GM19099 (cell line): ENCODE results near the gene ETS2.

Experiments used
- POLR2A ChIP-seq: IDR thresholded peaks from 3 replicates; pipeline ENCODE4 v1.6.1; 2011; ENCODE audit warnings: low read depth; ENCODE audit not compliant: insufficient read length; ENCODE audit errors: extremely low read depth

Gene ETS2

DNA sequence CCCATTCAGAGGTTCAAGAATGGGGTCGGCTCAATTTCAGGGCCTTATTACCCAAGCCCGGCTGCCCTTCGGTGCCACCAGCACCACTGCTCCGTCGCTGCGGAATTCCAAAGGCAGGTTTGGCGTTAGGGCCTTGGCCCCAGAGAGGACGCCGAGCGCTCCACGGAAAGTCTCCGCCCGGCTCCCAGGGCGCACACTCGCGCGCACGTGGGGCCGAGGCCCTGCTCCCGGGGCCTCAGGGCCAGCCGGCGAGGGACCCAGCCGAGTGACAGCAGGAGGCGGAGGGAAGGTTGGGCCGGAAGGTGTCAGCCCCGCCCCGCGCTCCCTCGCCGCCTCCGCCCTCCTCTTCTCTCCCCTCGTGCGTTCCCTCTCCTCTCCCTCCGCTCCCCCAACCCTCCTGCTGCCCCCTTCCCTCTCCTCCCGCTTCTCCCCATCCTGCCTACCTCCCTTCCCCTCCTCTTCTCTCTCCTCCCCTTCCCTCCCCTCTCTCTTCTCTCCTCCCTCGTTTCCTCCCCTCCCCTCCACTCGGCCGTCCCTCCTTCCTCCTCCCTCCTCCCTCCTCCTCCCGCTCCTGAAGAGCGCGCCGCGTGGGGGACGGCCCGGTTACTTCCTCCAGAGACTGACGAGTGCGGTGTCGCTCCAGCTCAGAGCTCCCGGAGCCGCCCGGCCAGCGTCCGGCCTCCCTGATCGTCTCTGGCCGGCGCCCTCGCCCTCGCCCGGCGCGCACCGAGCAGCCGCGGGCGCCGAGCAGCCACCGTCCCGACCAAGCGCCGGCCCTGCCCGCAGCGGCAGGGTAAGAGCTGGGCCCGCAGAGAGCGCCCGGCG is at the start of gene ETS2:
Gene ETS2, plus strand, starts transcription at position 602 of the 825 bp plus-strand sequence. CDS start 4,106 bp downstream, outside the sequence.
- peak; percentile 52 for TF ChIP-seq POLR2A

DNA sequence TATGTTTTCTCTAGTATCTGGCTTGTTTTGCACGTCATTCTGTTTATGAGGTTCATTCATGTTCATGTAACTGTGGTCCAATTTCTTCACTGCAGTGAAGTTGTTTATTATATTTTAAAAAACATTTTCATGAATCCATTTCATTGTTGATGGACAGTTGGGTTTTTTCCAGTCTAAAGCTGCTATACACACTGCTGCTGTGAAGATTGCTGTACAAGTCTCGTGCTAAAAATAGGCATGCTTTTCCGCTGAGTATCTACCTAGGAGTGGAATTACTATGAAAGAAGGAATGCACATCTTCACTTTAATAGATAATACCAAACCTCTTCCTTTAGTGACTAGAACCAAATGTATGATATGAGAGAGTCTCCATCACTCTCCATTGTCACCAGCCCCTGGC is 49.0 kb upstream of the ETS2 start:
- TF ChIP-seq POLR2A = no peak

DNA sequence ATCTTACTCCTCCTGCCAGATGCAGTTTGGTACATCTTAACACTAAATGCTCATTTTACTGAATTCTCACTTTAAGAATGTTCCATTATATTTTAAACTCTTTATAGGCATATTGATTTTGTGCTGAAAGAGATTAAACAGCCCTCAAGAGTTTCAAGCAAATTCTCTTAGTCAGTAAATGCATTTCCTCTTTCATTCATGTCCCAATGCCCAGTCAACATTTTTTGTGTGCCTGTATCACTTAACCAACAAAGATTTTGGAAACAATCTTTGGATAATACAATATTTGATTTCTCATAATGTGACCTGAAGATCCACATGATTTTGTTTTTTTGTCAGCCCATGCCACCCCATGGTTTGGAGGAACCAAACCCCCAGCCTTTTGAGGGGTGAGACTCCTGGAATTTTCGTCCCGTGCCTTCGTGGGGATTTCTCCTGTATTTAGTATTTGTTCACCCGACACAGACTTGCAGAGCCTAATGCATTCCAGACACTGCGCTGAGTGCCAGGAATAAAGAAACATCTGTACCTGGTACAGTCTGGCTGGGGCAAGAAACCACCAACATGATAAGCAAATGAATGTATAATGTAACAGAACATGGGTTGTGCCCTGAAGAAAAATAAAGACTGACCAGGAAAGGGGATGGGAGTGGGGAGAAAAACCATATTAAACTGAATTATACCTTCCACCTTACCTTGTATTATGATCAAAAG is 47.1 kb upstream of the ETS2 start:
- TF ChIP-seq POLR2A = no peak

DNA sequence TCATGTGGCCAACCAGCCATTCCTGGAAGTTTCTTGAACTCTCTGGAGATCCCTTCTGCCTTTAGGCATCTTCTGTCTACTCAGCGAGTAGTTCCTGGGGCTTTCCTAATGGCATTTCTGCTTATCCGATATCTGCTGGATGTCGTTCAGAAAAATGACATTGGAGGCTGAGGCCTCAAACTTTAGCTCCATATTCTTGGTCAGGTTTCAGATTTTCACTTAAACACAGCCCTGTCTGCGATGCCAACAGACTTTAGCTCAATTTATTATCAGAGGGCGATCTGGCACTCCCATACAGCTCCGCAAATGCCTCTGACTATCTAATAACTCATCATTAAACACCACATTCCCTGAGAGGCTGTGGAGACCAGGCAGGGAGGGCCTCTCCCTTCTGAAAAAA is 46.3 kb upstream of the ETS2 start:
- TF ChIP-seq POLR2A = no peak

DNA sequence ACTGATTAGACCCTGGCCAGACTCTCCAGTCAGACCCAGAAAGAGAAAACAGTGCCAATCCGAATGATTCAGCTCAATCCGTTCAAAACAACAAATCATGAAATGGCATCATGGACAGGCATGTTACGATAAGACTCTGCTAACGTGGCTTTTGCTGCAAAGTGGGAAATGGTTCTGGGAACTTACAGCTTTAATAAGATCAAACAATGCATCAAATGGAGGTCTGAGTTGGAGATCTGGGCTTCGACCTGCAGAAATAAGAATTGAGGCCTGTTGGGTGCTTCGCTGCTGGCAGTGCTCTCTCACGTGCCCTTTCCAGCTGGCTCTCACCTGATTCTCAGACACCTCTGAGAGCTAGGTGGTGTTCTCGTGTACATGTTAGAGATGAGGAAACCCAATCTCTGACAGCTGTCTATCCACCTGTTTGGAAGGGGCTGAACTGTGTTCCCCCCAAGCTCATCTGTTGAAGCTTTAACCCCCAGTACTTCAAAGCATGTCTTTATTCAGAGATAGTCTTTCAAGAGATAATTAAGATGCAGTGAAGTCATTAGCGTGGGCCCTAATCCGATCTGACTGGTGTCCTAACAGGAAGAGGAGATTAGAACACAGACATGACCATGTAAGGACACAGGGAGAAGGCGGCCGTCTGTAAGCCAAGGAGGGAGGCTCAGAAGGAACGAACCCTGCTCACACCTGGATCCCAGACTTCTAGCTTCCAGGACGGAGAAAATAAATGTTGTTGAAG is 45.5 kb upstream of the ETS2 start:
- no peak for TF ChIP-seq POLR2A

DNA sequence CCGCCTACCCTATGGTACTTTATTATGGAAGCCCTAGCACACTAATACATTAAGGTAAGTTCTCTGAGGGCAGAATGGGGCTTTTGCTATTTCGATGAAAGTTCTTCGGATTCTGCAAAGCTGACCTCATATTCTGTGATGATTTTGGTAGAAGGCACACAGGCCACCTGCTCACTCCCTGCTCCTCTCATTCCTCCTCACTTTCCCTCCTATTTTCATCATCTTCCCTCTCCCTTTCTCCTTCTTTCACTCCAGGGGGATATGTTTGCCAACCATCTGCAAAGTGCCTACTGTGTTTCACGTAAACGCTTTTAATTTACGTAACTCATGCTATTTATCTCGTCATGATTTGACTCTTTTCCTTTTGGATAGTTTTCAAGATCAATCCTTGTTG is 45.0 kb upstream of the ETS2 start:
- no peak for TF ChIP-seq POLR2A

DNA sequence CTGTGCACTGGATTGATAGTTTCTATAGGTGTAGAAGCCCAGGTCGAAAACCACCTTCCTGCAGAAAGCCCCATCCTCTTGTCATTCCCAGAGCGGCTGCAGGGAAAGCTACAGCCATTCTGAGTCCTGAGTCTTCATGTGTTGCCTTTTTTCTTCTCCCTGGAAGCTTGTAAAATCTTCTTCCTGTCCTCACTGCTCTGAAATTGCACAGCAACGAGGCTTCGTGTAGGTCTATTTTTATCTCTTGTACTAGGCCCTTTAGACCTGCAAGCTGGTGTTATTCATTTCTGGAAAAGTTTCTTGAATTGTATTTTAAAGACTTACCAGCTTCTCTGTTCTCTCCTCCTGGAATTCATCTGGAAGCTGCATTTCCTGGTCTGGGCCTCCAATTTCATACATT is 44.2 kb upstream of the ETS2 start:
- TF ChIP-seq POLR2A = no peak

DNA sequence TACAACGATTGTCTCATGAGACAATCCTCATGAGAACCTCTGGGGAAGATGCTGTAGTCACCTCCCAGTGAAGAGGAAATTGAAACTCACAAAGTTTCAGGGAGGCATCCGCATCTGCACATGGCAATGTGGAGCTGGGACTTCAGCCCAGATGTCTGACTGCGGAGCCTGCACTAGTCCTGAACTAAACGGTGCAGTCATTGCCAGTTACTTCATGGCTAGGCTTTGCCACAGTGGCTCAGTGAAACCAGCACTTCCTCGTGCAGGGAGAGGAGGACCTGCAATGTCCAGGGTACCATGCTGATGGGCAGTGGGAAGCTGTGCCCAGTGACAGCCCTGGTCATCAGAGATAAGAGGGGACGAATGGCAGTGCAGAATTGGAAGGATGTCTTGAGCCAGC is 40.7 kb upstream of the ETS2 start:
- no peak for TF ChIP-seq POLR2A

DNA sequence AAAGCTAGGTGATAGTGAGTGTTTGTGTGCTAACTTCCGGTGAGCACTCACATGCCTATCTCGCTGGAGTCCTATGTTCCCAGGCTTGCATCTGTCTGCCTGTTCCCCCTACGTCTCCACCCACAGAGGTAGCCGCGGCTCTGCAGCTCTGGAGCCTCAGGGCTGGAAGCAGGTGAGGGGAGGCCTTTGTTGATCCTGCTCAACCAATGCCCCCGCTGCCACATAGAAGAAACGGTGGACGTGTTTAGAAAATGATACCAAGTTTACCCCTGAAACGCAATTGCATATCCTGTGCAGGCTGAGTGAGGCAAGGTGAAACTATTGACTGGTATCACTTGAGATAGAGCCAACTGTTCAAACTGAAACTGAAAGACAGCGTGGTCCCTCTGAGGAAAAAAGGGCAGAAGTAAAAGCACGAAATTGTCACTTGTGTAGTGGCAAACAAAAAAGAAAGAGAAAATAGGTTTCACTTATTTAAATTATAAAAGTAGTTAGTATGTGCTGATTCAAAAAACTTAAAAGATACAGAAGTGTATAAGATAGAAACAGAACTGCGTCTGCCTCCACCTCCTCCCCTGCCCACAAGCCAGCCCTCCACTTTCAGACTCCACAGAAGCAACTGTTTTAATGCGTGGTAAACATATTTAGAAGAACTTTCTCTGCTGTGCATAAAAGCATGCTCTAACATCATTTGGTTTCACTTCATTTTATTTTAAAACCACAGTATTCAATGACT is 38.6 kb upstream of the ETS2 start:
- no peak for TF ChIP-seq POLR2A

DNA sequence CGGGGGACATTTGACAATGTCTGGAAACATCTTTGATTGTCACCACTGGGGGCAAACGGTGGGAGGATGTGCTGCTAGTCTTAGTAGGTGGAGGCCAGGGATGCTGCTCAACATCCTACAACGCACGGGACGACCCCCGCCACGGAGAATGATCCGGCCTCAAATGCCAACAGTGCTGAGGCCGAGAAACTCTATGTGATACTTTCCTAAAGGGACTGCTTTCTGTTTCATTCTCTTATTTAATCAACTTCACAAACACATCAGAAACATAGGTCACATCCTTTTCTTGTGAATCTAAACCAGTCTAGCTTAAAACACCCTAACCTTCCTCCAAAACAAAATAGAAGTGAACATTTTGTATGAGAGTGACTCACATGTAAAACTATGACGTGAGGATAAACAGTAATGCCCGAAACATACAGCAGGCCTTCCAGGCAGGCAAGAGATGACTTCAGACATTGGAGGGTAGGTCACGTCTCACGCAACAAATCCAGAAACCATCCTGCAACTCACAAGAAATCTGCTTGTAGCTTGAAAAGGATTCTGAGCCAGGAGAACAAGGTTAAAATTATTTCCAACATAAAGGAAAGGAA is 37.2 kb upstream of the ETS2 start:
- TF ChIP-seq POLR2A = no peak

DNA sequence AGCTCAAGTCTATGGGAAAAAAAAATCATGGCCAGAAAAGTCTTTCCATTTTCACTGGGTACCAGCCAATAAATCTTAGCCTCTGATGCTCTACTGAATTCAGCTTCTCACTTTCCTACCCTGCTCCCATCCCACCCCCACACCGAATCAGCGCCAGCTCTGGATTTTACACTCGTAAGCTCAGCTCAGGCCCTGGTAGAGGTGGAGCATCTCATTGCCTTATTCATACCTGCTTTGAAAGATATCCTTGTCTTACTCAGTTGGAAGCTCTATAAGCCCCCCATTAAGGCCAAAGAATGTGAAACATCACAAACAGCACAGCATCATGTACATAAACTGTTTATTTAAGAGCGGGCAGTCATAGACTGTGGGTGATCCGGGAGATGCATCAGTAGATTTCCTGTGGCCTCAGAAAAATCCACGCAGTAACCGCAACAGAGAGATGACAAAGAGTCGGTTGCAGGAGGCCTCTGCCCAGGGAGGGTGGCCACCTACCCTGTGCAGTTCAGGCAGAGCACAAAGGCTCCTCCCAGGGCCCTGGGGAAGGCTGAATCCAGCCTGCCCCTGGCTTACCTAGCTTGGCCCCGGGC is 36.4 kb upstream of the ETS2 start:
- no peak for TF ChIP-seq POLR2A

DNA sequence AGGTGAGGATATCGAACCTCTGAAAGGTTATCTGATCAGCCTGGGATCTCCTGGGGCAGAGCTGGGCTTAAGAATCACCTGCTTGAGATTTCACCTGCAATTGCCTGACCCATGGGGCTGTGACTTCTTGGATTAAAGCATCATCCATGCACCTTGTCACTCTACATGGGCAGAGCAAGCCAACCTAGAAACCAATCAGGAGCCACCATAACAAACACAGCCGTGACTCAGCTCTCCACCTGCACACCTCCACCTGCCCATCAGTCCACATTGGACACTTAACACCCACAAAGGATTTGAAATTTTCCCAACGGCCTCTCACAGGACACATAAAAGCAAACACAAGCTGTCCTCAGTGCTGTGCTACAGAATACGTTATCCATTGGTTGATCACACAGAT is 35.1 kb upstream of the ETS2 start:
- no peak for TF ChIP-seq POLR2A

DNA sequence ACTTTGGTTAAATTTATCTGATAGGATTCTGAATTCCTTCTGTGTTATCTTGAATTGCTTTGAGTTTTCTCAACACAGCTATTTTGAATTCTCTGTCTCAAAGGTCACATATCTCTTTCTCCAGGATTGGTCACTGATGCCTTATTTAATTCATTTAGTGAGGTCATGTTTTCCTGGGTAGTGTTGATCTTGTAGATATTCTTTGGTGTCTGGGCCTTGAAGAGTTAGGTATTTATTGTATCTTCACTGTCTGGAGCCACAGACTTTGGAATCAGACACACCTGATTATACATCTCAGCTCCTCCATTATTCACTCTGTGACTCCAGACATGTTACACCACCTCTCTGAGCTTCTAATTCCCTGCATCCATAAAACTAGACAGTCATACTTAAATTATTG is 34.2 kb upstream of the ETS2 start:
- TF ChIP-seq POLR2A = no peak

DNA sequence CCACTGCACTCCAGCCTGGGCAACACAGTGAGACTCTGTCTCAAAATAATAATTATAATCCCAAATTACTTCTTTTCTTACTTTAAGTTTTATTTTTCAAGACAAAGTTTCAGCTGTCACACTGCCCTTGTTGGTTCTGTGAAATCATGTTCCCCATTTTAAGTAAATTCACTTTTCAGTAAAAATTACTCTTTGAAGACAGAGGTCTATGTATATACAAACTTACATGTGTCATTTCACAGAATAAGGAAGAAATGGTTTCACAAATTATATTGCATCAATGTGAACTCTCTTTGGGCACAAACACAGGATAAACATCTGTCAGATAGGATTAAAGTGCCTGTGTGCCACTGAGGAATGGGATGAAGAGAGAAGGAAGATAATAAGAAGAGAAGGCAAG is 33.1 kb upstream of the ETS2 start:
- TF ChIP-seq POLR2A = no peak
